Measurements from ENCODE around the gene DNAI2. TPM values are rescaled to one million over a fixed set of nuclear protein-coding genes. Genes with fewer than 3 reads are reported as not detected.

Gene DNAI2
- total RNA-seq, 2 donors from 2014 or later: 0.25 to 0.31 TPM

GRCh38 chr17:74283371-74283673, 9.3 kb downstream of the DNAI2 start:
- H3K27ac Mint-ChIP-seq: peak overlapping the region in 1 of 2 donors; percentile 82
- ATAC-seq: no peak

GRCh38 chr17:74287031-74287602, 13.1 kb downstream of the DNAI2 start:
- H3K27ac Mint-ChIP-seq: no peak overlapping the region
- H3K9me3 Mint-ChIP-seq: no peaks in the 10 kb centered on the region
- DNase-seq (ENCODE audit: low spot score in 2 of 2): no peak
- no peaks in the 10 kb centered on the region for H3K36me3 Mint-ChIP-seq
- no peak for ATAC-seq

More at GRCh38 chr17:74283371-74283673, 9.3 kb downstream of the DNAI2 start:
- DNase-seq (ENCODE audit: low spot score in 2 of 2): no peak
- H3K9me3 Mint-ChIP-seq: no peaks in the 10 kb centered on the region
- H3K36me3 Mint-ChIP-seq: no peaks in the 10 kb centered on the region

DNA sequence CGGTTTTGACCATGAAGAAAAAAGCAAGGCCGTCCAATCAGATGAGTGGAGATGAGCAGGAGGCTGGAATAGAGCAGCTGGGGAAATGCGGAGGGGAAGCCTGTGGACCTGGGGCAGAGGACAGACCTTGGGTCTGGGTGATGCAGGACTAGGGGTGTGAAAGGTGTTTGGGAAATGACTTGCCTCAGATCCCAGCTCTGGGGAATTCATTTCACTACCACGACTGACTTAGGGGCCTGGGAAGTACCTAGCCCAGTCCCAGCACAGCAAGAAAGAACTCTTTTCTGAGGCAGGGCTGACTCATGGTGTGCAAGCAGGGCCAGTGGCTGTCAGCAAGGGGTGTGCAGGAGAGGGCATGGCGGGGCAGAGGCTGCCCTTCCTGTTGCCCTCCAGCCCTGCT, 14.8 kb downstream of the DNAI2 start:
- H3K9me3 Mint-ChIP-seq: no peaks in the 10 kb centered on the region
- no peaks in the 10 kb centered on the region for H3K36me3 Mint-ChIP-seq
- ATAC-seq (peak; percentile 96 to 97), DNase-seq (ENCODE audit: low spot score in 2 of 2) (peak; percentile 43 to 71)
- peak overlapping the region; percentile 55 to 85 for H3K27ac Mint-ChIP-seq

DNA sequence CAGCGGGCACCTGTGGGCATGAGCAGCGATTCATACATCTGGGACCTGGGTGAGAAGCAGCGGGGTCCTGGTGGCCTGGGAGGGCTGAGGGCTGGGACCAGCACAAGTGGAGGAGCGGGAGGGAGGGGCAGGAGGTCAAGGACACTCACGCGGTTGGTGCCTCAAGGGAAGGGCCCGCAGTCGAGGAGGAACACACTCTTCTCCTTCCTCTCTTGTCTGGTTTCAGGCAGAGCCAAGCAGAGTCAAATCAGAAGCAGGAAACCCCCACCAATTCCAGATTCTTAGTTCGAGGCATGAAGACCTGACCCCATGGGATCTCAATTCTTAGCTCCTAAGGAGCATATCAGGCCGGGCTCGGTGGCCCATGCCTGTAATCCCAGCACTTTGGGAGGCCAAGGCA, 15.7 kb downstream of the DNAI2 start:
- H3K9me3 Mint-ChIP-seq: no peaks in the 10 kb centered on the region
- ATAC-seq (peak in 1 of 2 donors; percentile 11), DNase-seq (ENCODE audit: low spot score in 2 of 2) (no peak)
- peak overlapping the region in 1 of 2 donors; percentile 85 for H3K27ac Mint-ChIP-seq
- H3K36me3 Mint-ChIP-seq: no peaks in the 10 kb centered on the region

DNA sequence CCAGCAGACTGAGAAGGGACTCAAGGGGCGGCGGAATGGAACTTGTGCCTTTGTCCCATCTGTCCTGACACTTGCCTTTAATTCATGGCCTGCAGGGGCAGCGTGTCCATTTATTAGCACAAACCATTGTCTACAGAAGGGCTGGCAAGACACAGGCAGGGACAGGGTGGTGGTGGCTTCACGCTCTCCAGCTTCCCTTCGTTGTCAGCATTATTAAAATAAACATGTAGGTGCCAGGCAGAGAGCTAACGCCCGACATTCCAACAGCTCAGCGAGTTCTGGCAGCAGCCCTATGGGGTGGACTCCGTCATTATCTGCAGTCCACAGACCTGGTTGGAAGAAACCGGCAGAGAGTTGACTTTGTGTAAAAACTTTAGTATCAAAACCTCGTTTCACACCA, 16.3 kb downstream of the DNAI2 start:
- no peak for ATAC-seq
- H3K36me3 Mint-ChIP-seq: no peaks in the 10 kb centered on the region
- no peak for DNase-seq (ENCODE audit: low spot score in 2 of 2)
- H3K27ac Mint-ChIP-seq: no peak overlapping the region
- H3K9me3 Mint-ChIP-seq: no peaks in the 10 kb centered on the region

DNA sequence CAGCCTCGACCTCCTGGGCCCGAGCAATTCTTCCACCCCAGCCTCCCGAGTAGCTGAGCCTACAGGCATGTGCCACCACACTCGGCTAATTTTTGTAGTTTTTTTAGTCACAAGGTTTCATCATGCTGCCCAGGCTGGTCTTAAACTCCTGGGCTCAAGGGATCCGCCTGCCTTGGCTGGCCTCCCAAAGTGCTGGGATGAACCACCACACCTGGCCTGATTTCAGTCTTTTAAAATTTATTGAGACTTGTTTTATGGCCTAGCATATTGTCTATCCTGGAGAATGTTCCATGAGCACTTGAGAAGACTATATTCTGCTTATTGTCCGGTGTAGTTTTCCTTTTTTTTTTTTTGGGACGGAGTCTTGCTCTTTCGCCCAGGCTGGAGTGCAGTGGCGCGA, 18.5 kb downstream of the DNAI2 start:
- H3K9me3 Mint-ChIP-seq: no peaks in the 10 kb centered on the region
- no peak for DNase-seq (ENCODE audit: low spot score in 2 of 2)
- H3K27ac Mint-ChIP-seq: no peak overlapping the region
- no peak for ATAC-seq
- no peaks in the 10 kb centered on the region for H3K36me3 Mint-ChIP-seq

GRCh38 chr17:74295625-74296547, 21.9 kb downstream of the DNAI2 start:
- Mint-ChIP-seq H3K9me3 (no peaks in the 10 kb centered on the region), H3K36me3 (no peaks in the 10 kb centered on the region)

GRCh38 chr17:74296548-74296936, 22.5 kb downstream of the DNAI2 start:
- Mint-ChIP-seq H3K36me3 (no peaks in the 10 kb centered on the region), H3K9me3 (no peaks in the 10 kb centered on the region), H3K27ac (no peak overlapping the region)
- no peak for ATAC-seq
- DNase-seq (ENCODE audit: low spot score in 2 of 2): no peak

More at GRCh38 chr17:74295625-74296547, 21.9 kb downstream of the DNAI2 start:
- no peak for DNase-seq (ENCODE audit: low spot score in 2 of 2)
- ATAC-seq: no peak
- H3K27ac Mint-ChIP-seq: no peak overlapping the region

GRCh38 chr17:74297941-74298340, 23.9 kb downstream of the DNAI2 start:
- ATAC-seq: peak; percentile 97 to 99
- Mint-ChIP-seq H3K27ac (peak overlapping the region in 1 of 2 donors; percentile 61), H3K9me3 (no peaks in the 10 kb centered on the region), H3K36me3 (no peaks in the 10 kb centered on the region)
- DNase-seq (ENCODE audit: low spot score in 2 of 2): peak in 1 of 2 donors; percentile 41

GRCh38 chr17:74298778-74299177, 24.7 kb downstream of the DNAI2 start:
- ATAC-seq (no peak), DNase-seq (ENCODE audit: low spot score in 2 of 2) (no peak)
- Mint-ChIP-seq H3K36me3 (no peaks in the 10 kb centered on the region), H3K9me3 (no peaks in the 10 kb centered on the region), H3K27ac (no peak overlapping the region)

DNA sequence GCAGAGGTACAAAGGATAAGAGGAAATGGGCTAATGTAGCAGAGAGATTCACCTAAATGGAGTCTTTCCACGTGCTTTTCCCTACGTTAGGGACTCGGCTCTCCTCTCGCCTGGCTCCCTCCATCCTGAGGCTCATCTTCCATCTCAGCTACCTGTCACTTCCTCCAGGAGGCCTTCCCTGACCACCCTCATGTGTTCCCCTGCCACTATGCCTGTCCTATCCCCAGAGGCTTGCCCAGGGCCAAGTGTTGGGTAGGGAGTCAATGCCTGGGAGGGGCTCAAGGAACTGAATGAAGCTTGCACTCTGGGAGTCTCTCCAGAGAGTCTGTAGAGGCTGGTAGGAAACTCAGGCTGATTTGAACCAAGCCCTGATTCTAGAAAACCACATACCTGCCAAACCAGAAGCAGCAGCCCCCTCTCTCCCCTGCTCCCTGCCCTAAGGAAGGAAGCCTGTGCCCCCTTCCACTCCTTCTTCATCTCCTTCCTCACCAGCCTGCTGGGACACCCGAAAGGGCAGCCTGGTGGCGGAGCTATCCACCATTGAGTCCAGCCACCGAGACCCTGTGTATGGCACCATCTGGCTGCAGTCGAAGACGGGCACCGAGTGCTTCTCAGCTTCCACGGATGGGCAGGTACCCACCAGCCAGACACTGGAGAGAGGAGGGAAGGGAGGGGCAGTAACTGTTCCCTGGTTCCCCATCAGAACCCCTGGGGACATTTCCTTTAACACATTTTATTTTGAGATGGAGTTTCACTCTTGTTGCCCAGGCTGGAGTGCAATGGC, 25.4 kb downstream of the DNAI2 start:
- DNase-seq (ENCODE audit: low spot score in 2 of 2) (no peak), ATAC-seq (no peak)
- Mint-ChIP-seq H3K27ac (no peak overlapping the region), H3K36me3 (no peaks in the 10 kb centered on the region), H3K9me3 (no peaks in the 10 kb centered on the region)

- DNase-seq (ENCODE audit: low spot score in 2 of 2): no peak
- Mint-ChIP-seq H3K36me3 (no peaks in the 10 kb centered on the region), H3K9me3 (no peaks in the 10 kb centered on the region), H3K27ac (no peak overlapping the region)
- ATAC-seq: no peak
These were observed 29.3 kb downstream of the DNAI2 start for GRCh38 chr17:74303305-74303704.

GRCh38 chr17:74304184-74304583, 30.1 kb downstream of the DNAI2 start:
- Mint-ChIP-seq H3K36me3 (no peaks in the 10 kb centered on the region), H3K27ac (no peak overlapping the region), H3K9me3 (no peaks in the 10 kb centered on the region)
- ATAC-seq (no peak), DNase-seq (ENCODE audit: low spot score in 2 of 2) (no peak)

DNA sequence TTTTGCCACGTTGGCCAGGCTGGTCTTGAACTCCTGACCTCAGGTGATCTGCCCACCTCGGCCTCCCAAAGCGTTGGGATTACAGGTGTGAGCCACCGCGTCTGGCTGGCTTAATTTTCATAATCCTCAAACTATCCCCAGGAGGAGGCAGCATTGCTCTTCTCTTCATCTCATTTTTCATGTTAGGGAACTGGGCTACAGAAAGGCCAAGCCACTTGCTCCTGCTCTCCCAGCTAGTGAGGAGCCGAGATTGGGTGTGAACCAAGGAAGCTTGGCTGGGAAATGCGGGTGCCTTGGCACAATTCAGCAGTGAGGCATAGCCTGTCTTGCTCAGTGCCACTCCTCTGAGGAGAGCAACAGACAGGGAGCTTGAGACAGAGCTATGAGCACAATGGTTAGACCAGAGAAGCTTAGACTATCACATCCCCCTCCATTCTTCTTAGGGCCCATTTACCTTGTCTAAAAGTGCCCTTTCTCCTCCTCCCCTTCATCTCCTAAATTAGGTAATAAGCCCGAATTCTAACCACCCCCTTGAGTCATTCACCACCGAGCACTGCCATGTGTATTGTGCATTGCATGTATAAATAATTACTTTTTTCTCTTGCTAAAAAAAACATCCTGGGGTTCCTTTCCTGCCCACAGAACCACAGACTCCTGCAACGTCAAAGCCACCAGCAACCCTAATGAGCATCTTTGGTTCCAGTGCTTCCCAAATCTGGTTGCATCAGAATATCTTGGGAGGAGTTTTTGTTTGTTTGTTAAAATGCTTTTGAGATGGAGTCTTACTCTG, 32.0 kb downstream of the DNAI2 start:
- ATAC-seq (peak in 1 of 2 donors; percentile 46), DNase-seq (ENCODE audit: low spot score in 2 of 2) (no peak)
- Mint-ChIP-seq H3K36me3 (no peaks in the 10 kb centered on the region), H3K9me3 (no peaks in the 10 kb centered on the region), H3K27ac (no peak overlapping the region)

DNA sequence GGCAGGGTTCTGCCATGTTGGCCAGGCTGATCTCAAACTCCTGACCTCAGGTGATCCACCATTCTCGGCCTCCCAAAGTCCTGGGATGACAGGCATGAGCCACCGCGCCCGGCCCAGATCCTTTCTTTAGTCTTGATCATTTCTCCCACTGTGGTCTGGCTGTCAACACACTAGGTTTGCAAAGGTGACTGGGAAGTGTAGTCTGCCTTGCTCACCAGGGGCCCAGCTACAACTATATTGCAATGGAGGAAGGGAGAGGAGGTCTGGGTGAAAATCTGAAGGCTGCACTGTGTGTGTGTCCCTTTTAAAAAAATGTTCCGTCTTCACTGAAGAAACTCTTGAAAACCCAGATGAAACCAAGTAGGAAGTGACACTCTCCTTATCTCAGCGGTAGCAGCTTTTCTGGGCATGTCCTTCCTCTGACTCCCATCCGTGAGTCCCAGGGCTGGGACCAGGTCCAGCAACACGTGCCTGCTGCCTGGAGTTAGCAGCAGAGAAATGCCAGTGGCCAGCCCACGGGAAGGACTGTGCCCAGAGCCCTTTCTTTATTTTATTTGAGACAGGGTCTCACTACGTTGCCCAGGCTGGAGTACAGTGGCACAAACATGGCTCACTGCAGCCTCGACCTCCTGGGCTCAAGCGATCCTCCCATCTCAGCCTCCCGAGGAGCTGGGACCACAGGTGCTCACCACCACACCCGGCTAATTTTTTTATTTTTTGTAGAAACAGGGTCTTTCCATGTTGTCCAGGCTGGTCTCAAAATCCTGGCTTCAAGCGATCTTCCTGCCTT, 34.1 kb downstream of the DNAI2 start:
- peaks cover 0 to 9% of the 10 kb centered on the region in 2 donors for H3K9me3 Mint-ChIP-seq
- DNase-seq (ENCODE audit: low spot score in 2 of 2) (no peak), ATAC-seq (no peak)
- no peak overlapping the region for H3K27ac Mint-ChIP-seq
- peaks cover 0 to 6% of the 10 kb centered on the region in 2 donors for H3K36me3 Mint-ChIP-seq

DNA sequence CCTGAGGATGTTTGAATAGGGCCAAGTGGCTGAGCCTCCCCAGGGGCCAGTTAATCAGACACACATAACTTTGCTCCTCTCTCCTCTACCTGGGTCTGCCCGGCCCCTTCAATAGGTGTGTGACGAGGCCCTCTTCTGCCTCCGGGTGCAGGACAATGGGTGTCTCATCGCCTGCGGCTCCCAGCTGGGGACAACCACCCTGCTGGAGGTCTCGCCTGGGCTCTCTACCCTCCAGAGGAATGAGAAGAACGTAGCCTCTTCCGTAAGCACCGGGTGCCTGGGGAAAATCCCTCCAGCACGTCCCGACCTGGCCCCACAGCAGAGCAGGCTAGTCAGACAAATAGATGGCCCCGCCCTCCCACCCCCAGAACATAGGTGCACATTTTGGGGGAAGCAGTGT, 35.9 kb downstream of the DNAI2 start:
- H3K36me3 Mint-ChIP-seq: peaks cover 0 to 6% of the 10 kb centered on the region in 2 donors
- H3K9me3 Mint-ChIP-seq: peaks cover 0 to 14% of the 10 kb centered on the region in 2 donors
- ATAC-seq (no peak), DNase-seq (ENCODE audit: low spot score in 2 of 2) (no peak)
- no peak overlapping the region for H3K27ac Mint-ChIP-seq
